GM21619 (cell line): ENCODE data around the gene GNG13.
"Not testable (repeated sequence)": the region's sequence is repeated elsewhere in the genome, so short reads cannot be mapped to it uniquely, and the experiment has no call there.

Experiments used
- ATAC-seq: cut with Tn5 transposase; IDR thresholded peaks from one replicate; pipeline ENCODE4 v1.9.1; 2021; ENCODE audit not compliant: unreplicated experiment

The GNG13 gene

DNA sequence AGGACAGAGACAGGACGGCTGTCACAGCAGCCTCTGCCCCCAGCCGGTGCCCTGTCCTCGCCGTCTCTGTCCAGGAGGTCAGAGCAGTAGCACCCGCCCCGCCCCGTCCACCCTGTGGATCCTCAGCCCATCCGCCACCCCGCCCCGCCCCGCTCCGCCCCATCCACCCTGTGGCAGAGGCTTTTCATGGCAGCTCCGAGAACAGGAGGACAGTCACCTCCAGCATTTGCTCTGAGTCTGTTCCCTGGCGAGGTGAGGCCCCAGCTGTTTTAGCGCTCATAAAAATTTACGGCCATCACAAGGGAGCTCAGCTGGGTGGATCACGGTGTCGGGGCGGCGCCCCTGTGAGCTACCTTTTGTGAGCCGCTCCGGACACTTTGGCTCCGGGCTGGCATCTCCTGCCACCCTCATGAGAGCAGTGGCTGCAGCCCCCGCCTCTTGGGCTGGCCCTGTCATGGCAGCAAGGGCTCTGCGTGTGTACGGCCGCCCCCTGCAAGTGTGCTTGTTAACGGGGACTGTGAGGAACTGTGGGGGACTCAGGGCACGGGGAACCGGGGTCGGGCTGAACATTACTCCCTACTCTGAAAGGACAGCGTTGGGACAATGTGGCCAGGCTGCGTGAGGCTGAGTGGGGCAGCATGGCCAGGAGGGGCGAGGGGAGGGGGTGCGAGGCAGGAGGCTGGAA is 32.3 kb upstream of the GNG13 start:
- ATAC-seq = no peak

DNA sequence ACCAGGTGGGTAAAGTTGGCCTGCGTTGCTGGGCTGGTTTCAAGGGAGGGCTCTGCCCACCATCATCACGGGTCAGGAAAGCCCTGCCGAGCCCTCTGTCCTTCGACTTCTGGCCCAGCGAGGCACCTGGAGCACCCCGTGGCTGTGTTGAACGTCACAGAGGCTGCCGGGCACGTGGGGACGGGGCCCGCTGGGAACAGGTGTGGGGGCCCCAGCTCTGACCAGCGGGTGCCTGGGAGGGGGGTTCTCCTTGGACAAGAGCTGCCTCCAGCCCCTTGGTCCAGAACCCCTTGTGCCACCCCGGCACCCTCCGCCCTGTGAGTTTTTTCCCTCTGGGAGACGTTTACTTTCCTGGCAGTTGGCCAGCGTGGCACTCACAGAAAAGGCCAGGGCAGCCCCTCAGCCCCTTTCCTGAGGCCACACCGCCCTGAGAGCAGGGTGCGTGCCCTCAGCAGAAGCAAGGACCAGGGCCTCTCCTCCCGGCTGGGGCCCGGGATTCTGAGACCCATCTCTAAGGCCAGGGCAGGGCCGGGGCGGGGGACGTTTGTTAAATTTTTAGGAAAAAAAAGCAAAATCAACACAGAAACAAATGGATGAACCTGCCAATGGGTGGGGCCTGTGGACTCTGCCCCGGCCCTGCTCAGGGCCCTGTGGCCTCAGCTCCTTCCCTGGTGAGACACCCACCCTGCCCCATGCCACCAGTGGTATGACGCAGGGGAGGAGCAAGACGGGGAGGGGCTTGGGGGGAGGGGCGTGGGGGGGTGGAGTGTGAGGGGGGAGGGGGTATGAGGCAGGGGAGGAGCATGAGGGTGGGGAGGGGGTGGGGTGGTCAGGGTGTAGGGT is 31.3 kb upstream of the GNG13 start:
- ATAC-seq = no peak

DNA sequence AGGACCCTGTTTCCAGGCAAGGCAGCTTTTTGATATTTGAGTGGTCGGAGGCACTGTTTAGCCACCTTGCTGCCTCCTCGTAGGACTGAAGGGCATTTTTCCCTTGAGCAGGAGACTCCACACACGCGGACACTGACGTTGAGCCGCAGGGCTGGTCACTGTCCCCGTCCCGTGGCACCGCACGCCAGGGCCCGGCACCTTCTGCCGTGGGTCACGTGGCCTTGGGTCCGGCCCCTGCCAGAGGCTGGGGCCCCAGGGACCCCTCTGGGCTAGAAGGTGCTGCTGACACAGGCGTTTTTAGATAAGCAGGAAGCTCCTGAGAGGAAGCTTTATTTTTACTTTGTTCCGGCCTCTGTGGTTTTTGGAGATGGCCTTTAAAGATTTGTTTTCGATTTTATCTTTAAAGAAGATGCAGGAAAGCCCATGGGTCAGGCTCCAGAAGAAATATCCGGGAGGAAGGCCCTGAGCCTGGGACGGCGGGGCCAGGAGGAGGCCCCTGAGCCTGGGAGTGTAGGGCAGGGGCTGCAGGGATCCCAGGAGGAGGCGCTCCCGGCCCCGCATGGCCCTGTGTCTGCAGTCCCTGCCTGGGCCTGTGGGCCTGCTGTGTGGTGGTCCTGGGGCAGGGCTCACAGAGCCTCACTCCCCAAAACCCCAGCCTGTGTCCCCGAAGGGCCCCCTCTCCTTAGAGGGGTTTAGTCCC is 30.5 kb upstream of the GNG13 start:
- ATAC-seq = no peak

DNA sequence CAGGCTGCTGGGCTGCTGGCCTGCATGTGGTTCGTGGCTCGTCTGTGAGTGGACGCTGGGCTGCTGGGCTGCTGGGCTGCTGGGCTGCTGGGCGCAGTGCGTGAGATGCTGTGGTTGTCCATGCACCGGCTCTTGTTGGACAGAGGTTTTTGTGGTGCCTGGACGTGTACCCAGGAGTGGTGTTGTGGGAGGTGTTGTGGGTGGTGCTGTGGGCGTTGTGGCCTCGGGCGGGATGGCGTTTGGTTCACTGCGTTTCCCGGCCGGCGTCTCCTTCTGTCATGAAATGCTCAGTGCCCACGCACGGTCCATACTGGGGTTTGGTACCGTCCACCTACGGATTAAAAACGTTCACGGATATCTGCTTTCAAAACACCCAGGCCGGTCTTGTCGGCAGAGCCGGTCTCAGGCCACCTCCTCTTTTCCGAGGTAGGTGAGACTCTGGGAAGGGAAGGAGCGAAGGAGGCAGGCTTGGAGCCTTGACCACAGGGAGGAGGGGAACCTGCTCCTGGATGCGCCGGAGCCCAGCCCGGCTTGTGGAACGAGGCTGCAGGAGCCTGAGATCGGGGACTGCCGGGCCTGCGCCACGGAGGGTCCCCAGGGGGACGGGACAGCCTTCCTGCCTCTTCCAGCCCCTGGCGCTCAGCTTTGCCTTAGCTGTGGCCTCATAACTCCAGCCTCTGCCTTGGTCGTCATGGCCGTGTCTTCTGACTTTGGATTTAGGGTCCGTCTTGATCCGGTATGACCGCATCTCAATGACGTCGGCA is 29.8 kb upstream of the GNG13 start:
- ATAC-seq = no peak

DNA sequence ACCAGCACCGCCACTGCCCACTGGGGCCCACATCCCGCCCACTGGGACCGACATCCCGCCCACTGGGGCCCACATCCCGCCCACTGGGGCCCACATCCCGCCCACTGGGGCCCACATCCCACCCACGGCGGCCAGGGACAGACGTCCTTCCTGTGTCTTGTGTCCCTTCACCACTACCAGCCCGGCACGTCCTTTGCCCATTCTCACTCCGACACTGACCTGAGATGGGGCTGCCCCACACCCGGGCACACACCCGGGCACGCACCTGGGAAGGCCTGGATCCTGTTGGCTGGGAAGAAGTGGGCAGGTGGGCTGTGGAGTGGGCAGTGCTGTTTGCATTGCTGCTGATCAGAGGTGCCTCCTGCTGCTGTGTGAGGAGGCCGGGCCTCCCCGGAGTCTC is 28.4 kb upstream of the GNG13 start:
- no peak for ATAC-seq

DNA sequence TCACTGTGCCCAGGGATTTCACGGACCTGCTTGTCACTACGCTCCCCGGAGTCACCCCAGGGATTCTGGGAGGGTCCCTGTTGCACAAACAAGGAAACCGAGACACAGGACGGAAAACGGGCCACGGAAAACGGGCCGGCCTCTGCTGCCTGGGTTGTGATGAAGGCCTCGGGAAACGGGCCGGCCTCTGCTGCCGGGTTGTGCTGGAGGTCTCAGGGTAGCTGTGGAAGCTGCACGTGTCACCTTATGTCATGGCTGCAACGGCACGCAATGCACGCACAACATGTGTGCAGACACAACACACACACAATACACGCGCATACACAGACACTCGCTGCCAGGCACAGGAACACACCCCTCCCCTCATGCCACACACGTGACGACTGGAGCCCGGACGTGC is 27.0 kb upstream of the GNG13 start:
- ATAC-seq = no peak

DNA sequence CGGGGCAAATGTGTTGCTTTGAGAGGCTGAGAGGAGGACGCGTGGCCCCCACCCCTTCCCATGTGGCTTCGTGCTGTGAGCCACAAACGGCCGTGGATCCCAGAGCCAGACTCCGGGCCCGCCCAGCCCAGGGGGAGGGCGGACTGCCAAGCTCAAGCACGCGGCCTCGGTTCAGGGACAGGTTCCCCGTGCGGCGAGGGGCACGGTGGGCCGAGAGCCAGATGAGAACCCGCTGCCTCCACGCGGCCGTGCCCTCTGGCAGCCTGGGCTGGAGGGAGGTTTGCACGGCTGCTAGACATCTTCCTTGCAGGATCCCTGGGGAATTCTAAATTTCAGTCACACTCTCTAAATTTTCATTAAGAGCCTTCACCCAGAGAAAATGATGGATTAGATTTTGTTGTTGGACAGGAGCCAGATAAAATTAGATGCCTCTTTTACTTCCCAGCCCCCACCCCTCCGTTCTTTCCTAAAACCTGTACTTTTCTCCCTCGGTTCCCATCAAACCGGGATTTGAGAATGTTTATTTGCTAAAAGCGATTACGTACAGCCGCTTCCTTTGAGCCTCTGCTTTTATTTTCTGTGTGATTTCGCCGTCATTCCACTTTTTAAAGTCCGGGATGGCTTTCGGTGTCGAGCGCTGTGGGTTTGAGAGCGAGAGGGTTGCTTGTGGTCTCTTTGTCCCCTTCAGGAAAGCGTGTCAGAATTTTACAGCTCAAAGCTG is 25.0 kb upstream of the GNG13 start:
- ATAC-seq = no peak

DNA sequence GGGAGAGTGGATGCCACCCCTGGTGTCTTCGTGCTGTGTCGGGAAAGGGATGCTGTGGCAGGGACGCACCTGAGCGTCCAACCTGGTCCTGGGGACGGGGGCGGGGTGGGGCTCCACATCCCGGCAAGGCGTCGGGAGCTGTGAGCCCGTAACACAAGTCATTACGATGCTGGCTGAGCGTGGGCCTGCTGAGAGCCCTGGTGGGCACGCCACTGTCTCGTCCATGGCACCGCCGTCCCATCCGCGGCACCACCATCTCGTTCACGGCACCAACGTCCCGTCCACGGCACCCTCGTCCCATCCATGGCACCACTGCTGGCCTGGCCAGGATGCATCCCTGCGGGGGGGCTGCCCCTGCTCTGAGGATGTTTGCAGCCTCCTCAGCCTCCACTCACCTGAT is 24.1 kb upstream of the GNG13 start:
- ATAC-seq = no peak

DNA sequence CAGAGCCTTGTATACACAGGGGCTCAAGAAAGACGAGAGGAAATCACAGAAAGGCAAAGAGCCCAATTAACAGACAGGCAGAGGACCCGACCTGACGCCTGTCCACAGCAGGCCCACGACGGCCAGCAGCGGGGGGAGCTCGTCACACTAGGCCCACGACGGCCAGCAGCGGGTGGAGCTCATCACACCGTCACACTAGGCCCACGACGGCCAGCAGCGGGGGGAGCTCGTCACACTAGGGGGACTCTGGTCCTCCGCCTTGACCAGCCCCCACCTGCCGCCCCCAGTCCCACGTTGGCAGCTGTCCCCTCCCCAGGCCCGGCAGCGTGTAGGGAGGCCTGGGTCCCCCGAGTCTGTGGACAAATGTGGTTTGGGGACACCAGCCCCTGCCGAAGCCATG is 23.7 kb upstream of the GNG13 start:
- no peak for ATAC-seq

DNA sequence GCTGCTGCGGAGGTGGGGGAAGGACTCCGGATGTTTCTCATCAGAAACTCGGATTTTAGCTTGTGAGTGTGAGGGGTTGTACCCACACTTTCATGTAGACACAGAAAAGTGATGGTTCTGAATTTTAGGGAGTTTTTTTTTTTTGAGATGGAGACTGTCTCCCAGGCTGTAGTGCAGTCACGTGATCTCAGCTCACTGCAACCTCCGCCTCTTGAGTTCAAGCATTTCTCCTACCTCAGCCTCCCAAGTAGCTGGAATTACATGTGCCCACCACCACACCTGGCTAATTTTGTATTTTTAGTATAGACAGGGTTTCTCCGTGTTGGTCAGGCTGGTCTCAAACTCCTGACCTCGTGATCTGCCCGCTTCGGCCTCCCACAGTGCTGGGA is 22.4 kb upstream of the GNG13 start:
- ATAC-seq = no peak

DNA sequence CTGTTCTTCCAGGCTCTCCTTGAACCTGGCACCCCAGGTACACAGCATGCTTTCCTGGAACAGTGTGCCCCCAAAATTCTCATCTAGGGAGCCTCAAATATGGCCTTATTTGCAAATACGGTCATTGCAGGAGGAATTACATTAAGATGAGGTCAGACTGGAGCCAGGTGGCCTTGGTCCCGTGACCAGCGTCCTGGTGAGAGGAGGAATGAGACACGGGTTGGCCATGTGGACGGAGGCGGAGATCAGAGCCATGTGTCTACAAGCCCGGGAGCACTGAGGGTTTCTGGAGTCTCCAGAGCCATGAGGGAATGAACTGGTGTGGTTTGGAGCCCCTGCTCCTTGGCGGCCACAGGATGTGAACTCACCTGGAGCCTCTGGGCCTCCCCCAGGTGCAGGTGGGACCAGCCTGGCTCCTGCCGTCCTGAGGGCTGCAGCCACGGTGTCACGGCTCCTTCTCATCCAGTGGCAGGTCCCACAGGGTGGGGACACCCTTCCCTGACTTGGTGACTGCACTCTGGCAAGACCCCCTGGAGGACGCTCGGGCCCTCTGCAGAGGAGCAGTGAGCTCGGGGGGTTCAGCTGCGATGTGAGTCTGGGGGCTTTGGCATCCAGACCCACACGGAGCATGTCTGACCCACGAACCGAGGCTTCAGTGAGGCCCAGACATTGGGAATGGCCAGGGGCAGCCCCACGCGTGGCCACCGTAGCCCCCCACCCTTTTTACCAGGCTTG is 21.8 kb upstream of the GNG13 start:
- ATAC-seq = no peak

DNA sequence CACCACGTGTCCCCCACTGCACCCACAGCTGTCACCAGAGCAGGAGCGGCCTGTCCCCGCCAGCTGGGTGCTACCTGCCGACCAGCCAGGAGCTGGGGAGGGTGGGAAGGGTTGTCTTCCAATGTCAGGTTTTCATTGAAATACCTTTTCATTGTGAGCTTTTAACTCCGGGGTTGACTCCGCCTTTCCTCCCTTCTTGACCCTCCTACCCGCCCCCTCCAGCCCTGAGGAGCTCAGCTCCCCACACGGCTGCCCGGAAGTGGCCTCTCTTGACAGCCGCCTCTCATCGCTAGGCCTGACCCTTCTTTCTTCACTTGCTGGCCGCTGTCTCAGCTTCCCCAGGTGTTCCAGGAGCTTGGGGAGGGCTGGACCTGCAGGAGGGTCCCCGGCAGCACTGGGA is 21.2 kb upstream of the GNG13 start:
- no peak for ATAC-seq

DNA sequence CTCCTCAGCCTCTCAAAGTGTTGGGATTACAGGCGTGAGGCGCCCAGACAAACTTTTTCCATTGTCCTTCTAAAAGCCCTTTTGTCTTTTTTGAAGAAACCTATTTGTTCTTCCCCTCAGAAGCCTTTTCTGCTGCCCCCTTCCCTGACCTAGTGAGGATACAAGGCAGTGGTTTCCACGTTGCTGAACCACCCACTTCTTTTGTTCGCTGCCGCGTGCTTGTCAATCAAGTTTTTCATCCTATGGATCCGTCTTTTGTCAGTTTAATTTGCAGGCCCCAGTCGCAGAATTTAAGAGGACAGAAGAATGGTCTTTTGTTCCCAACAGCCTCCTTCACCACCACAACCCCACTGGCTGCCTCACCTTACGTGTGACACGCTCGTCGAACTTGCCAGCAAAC is 20.2 kb upstream of the GNG13 start:
- ATAC-seq = no peak

DNA sequence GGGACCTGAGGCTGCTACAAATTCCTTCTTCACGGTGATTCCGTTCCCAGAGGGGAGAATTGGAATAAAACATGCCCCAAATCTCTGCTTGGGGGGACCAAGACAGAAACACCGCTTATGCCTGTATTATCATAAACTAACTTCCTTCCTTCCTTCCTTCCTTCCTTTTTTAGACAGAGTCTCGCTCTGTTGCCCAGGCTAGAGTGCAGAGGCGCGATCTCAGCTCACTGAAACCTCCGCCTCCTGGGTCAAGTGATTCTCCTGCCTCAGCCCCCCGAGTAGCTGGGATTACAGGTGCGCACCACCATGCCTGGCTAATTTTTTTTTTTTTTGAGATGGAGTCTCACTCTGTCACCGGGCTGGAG is 19.5 kb upstream of the GNG13 start:
- not testable (repeated sequence) for ATAC-seq

DNA sequence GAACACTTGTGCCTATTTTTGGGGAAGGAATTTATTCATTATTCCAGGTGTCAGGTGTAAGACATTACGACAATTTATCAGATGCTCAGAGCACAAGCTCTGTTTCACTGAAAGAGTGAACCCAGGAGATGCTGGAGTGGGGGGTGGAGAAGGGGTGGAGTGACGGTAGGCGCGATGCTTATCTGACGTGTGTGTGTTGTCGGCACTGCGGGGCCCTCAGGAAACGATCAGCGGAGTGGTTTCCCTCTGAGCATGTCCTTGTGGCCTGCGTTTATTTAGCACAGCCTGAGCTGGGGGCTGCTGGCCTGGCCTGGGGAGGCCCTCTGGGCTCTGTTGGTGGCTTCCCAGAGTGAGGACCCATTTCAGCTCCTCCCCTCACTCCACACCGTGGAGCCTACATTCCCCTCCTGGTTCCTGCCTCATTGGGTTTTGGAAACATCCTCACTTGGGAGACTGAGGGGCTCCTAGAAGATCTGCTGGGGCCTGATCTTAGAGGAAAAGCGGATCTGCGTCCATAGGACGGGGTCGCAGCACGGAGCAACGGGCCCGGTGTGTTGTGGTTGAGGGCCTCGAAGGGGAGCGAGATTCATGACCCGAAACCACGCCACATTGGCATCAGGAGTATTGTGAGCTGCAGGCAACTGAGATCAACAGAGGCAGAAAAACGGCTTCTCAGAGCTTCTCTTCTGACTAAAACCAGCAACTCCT is 19.0 kb upstream of the GNG13 start:
- no peak for ATAC-seq

DNA sequence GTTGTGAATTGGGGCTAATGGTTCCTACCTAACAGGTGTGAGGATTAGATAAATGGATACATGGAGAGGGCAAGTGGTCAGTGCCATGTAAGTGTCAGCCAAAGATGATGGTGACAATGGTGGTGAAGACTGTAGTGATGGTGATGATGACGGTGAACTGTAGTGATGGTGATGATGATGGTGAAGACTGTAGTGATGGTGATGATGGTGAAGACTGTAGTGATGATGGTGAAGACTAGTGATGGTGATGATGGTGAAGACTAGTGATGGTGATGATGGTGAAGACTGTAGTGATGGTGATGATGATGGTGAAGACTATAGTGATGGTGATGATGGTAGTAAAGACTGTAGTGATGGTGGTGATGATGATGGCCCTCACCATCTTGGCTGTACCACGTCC is 18.1 kb upstream of the GNG13 start:
- no peak for ATAC-seq

DNA sequence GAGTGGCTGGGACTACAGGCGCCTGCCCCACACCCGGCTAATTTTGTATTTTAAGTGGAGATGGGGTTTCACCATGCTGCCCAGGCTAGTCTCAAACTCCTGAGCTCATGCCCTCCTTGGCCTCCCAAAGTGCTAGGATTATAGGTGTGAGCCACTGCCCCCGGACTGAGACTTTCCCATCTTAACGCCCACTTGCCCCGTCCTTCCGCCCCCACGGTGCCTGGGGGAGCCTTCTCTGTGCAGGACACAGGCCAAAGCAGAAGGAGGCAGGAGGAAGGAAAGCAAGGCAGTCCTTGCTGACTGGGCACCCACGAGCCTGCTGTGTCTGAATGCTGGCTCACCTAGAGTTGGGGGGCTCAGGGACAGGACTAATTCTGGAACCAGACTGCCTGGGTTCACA is 17.6 kb upstream of the GNG13 start:
- no peak for ATAC-seq

DNA sequence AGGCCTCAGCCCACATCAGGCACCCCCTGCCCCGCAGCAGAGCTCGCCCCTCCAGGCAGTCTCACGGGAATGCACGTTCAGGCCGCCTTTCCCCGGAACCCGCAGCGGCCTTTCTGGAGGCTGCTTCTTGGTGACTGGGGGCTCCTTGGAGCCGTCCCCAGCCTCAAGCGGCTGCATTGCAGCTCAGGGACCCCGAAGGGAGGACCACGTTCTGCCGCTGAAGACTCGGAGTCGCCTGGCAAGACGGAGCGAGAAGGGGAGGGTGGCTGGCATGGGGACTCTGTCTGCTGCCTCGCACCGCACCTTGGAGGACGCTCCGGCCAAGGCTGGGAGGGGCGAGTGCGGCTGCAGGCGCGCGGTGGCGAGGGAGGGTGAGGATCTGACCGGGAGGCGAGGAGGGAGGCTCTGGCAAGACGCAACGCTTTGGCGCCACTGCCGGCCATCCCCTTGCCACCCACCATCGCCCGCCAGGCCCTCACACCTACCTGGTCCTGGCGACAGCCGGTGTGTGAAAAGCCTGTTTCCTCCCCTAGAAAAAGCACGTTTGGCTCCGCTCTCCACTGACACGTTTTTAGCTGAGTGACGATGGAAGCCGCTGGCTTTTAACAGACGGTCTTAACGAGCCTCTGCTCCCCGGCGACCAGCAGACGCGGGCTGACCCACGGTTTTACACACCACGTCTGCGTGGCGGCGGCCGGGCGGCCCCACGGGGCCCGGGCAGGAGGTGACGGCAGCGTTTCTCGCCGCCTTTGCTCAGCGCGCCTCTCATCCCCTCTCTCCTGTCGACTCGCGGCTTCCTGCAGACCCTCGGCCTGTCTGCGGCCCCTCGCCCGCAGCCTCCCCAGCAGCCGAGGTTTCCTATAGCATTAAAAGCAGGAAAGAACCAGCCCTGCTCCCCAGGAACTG is 16.7 kb upstream of the GNG13 start:
- no peak for ATAC-seq
